ENCODE results near the gene PITPNC1.
"Not testable (repeated sequence)": the region's sequence is repeated elsewhere in the genome, so short reads cannot be mapped to it uniquely, and the experiment has no call there.

The PITPNC1 gene

DNA sequence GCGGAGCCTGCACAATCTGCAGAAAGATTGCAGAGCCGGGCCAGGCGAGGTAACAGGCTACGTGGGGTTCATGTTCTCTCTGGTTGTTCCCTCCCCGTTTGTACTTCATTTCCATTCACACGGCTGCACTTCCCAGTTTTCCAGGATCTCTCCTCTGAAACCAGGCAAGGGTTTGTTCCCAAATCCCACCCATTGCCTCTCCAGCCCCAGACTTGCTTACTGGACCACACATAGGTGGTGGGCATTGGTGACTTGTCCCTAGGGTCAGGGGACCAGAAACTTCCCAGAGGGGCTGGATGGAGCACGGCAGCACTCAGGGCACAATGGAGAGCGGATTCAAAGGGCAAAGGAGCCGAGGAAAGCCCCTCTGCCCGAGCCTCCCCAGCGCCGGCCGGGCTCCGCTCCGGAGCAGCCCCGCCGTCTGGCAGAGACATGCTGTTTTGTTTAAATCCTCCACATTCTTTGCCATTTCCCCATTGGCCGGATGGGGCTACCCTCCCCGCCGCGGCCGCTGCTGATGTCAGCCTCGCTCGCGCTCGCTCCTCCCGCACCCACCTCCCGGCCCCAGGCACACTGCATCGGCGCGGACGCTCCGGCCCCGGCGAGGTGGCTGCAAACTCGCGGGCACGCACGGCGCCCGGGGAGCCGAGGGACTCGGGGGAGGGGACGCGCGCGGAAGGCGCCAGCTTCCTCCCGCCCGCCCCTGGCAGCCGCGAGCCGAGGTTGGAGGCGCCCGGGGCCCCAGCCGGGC, at the start of gene PITPNC1:
Gene PITPNC1, plus strand, starts transcription at position 545 of the 751 bp plus-strand sequence.
- in situ Hi-C loops (cut with MboI; ENCODE audit: low sequenced_read_pairs): no loop called here

DNA sequence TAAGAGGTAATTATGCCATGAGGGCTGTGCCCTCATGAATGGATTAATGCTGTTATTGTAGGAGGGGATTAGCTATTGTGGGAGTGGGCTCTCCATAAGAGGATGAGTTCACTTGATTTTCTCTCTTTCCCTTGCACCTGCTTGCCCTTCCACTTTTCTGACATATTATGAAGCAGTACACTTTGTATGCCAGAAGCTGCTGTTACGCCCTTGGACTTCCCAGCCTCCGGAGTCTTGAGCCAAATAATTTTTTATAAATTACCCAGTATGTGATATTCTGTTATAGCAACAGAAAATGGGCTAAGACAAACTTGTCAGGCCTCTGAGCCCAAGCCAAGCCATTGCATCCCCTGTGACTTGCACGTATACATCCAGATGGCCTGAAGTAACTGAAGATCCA, 49.1 kb upstream of the PITPNC1 start:
- in situ Hi-C loops (cut with MboI; ENCODE audit: low sequenced_read_pairs): no loop called here

DNA sequence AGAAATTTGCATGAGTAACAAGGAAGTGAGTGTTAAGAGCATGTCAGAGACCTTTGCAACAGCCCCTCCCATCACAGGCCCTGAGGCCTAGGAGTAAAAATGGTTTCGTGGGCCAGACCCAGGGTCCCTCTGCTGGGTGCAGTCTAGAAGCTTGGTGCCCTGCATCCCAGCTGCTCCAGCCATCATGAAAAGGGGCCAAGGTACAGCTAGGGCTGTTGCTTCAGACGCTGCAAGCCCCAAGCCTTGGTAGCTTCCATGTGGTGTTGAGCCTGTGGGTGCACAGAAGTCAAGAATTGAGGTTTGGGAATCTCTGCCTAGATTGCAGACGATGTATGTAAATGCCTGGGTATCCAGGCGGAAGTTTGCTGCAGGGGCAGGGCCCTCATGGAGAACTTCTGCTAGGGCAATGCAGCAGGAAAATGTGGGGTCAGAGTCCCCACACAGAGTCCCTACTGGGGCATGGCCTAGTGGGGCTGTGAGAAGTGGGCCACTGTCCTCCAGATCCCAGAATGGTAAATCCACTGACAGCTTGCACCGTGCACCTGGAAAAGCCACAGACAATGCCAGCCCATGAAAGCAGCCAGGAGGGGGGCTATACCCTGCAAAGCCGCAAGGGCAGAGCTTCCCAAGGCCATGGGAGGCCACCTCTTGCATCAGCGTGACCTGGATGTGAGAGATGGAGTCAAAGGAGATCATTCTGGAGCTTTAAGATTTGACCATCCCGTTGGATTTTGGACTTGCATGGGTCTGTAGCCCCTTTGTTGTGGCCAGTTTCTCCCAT, 45.5 kb upstream of the PITPNC1 start:
- in situ Hi-C loops (cut with MboI; ENCODE audit: low sequenced_read_pairs): not testable (repeated sequence)

DNA sequence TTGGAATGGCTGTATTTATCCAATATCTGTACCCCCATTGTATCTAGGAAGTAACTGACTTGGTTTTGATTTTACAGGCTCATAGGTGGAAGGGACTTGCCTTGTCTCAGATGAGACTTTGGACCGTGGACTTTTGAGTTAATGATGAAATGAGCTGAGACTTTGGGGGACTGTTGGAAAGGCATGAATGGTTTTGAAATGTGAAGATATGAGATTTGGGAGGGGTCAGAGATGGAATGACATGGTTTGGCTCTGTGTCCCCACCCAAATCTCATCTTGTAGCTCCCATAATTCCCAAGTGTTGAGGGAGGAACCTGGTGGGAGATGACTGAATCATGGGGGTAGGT, 44.9 kb upstream of the PITPNC1 start:
- in situ Hi-C loops (cut with MboI; ENCODE audit: low sequenced_read_pairs): not testable (repeated sequence)

GRCh38 chr17:67335245-67335835, 41.7 kb upstream of the PITPNC1 start:
- in situ Hi-C loops (cut with MboI; ENCODE audit: low sequenced_read_pairs): no loop called here

DNA sequence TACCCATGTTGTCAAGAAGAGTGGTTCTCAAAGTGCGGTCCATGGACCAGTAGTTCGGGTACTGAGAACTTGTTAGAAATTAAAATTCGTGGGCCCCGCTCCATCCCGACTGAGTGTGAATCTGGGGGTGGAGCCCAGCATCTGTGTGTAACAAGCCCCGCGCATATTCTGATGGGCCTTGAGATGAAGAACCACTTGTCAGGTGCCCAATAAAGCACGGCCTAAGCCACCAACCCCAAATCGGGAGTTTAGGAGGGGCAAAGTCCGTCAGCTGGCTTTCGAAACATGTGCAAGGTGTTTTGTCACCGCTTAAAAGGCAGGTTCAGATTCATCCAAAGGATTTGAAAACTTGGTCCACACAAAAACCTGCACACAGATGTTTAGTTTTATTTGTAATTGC, 40.2 kb upstream of the PITPNC1 start:
- in situ Hi-C loops (cut with MboI; ENCODE audit: low sequenced_read_pairs): no loop called here

- in situ Hi-C loops (cut with MboI; ENCODE audit: low sequenced_read_pairs): not testable (repeated sequence)
These were observed 38.7 kb upstream of the PITPNC1 start for GRCh38 chr17:67338353-67338752.

DNA sequence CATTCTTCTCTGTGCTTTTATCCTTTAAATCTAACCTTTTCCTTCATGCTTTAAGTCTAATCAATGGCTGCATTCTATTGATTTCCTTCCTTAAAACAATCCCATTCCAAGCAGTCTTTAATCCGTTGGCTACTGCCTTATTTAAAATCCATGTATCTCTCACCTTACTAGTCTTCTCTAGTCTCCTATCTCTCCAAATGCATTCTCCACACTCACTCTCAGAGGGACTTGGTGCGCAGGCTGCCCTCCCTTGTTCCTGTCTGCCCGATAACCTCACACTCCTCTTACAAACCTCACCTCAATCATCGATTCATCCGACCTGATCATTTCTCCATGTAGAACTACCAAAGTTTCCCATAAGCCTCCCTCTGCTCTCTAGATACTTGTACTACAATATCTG, 33.8 kb upstream of the PITPNC1 start:
- in situ Hi-C loops (cut with MboI; ENCODE audit: low sequenced_read_pairs): no loop called here

DNA sequence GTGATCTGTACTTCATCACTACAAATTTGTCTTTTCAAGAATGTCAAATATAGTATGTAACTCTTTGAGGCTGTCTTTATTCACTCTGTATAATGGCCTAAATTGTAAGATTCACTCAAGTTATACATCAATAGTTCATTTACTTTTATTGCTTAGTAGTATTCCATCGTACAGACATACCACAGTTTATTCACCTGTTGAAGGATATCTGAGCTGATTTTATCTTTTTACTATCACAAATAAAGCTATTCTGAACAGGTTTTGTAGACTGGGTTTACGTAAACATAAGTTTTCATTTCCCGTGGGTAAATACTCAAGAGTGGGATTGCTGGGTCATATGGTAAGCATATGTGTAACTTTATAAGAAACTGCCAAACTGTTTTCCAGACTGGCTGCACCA, 29.3 kb upstream of the PITPNC1 start:
- in situ Hi-C loops (cut with MboI; ENCODE audit: low sequenced_read_pairs): no loop called here

- in situ Hi-C loops (cut with MboI; ENCODE audit: low sequenced_read_pairs): no loop called here
These were observed 27.7 kb upstream of the PITPNC1 start for GRCh38 chr17:67349420-67349819.

DNA sequence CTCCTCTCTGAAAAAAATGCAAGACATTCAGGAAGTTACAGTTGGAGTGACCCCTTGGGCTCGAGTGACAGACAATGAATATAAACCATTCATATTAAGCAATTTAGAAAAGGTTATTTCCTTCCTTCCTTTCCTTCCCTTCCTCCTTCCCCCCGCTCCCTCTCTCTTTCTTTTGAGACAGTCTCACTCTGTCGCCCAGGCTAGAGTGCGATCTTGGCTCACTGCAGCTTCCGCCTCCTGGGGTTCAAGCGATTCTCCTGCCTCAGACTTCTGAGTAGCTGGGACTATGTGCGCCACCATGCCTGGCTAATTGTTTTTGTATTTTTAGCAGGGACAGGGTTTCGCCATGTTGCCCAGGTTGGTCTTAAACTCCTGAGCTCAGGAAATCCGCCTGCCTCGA, 23.9 kb upstream of the PITPNC1 start:
- in situ Hi-C loops (cut with MboI; ENCODE audit: low sequenced_read_pairs): no loop called here

DNA sequence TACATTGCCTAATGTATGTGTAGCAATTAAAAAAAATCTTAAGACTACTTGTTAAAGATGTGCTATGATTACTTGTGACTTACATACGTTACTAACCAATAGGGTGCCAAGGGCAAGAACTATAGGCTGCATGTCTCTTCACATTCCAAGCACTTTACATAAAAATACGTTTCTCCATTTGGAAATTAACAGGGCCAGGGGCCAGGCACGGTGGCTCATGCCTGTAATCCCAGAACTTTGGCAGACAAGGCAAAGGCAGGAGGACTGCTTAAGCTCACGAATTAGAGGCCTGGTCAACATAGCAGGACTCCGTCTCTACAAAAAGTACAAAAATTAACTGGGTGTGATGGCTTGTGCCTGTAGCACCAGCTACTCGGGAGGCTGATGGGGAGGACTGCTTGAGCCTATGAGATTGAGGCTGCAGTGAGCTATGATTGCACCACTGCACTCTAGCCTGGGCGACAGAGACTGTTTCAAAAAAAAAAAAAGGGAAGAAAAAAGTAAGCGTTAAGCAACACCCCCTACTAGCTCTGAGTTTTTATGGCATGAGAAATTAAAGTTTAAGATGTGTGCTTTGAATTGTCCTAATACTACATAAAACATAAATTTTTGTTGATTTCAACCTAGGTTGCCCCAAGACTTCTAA, 23.0 kb upstream of the PITPNC1 start:
- in situ Hi-C loops (cut with MboI; ENCODE audit: low sequenced_read_pairs): no loop called here

GRCh38 chr17:67358612-67359011, 18.5 kb upstream of the PITPNC1 start:
- in situ Hi-C loops (cut with MboI; ENCODE audit: low sequenced_read_pairs): no loop called here

GRCh38 chr17:67359960-67360791, 16.9 kb upstream of the PITPNC1 start:
- in situ Hi-C loops (cut with MboI; ENCODE audit: low sequenced_read_pairs): no loop called here

GRCh38 chr17:67360880-67361279, 16.2 kb upstream of the PITPNC1 start:
- in situ Hi-C loops (cut with MboI; ENCODE audit: low sequenced_read_pairs): no loop called here

DNA sequence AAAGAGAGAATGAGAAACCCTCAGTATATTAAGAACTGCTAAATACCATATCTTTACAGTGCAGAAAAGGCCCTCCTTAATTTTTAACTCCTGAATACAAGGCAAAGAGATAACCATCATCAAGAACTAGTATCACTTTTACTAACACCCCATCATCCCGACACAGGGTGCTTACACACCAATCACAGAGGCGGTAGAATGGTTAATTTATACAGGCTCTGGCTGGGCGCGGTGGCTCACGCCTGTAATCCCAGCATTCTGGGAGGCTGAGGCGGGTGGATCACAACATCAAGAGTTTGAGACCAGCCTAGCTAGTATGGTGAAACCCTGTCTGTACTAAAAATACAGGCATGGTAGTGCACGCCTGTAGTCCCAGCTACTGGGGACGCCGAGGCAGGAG, 14.9 kb upstream of the PITPNC1 start:
- in situ Hi-C loops (cut with MboI; ENCODE audit: low sequenced_read_pairs): no loop called here

- in situ Hi-C loops (cut with MboI; ENCODE audit: low sequenced_read_pairs): no loop called here
These were observed 12.0 kb upstream of the PITPNC1 start for GRCh38 chr17:67364847-67365737.

- in situ Hi-C loops (cut with MboI; ENCODE audit: low sequenced_read_pairs): no loop called here
These were observed 11.3 kb upstream of the PITPNC1 start for GRCh38 chr17:67365738-67366192.

Data from hTERT RPE-1 (cell line).